Endodermal cell (in vitro differentiated cells): Measurements from ENCODE around the gene KTN1. TPM values are rescaled to one million over a fixed set of nuclear protein-coding genes. Genes with fewer than 3 reads are reported as not detected.
A peak's percentile ranks its signal among the peaks of the same experiment; 100 is the strongest.

Experiments
- DNase-seq: peaks from one replicate; pipeline ENCODE4 v3.0.0-alpha.2; 2017
- H3K27ac ChIP-seq: 2 replicates; pipeline ENCODE4 v1.5.1; 2013; ENCODE audit warnings: mild to moderate bottlenecking, low read depth, low read length, moderate library complexity
- H3K27me3 ChIP-seq: 2 replicates; pipeline ENCODE4 v1.6.1; 2013; ENCODE audit warnings: mild to moderate bottlenecking, low read length, moderate library complexity; ENCODE audit not compliant: insufficient read depth, control insufficient read depth, poor library complexity, severe bottlenecking
- H3K36me3 ChIP-seq: 2 replicates; pipeline ENCODE4 v1.7.0; 2013; ENCODE audit warnings: mild to moderate bottlenecking, low read length, moderate library complexity; ENCODE audit not compliant: control insufficient read depth, insufficient read depth
- H3K4me1 ChIP-seq: one replicate; pipeline ENCODE4 v1.7.0; 2013; ENCODE audit warnings: low read length; ENCODE audit not compliant: control insufficient read depth, insufficient read depth
- H3K4me3 ChIP-seq: 2 replicates; pipeline ENCODE4 v1.5.1; 2013; ENCODE audit warnings: mild to moderate bottlenecking, low read length, moderate library complexity
- H3K9ac ChIP-seq: 2 replicates; pipeline ENCODE4 v1.6.1; 2013; ENCODE audit warnings: mild to moderate bottlenecking, low read length, moderate library complexity; ENCODE audit not compliant: poor library complexity, severe bottlenecking; ENCODE audit errors: extremely low read depth
- H3K9me3 ChIP-seq: 2 replicates; pipeline ENCODE4 v1.6.1; 2013; ENCODE audit warnings: mild to moderate bottlenecking, low read length, moderate library complexity; ENCODE audit not compliant: control insufficient read depth
- H3K27ac Mint-ChIP-seq: 2 replicates; pipeline ENCODE4 v1.8.0; 2020; ENCODE audit warnings: mixed read lengths
- H3K27me3 Mint-ChIP-seq: 2 replicates; pipeline ENCODE4 v1.8.0; 2021; ENCODE audit warnings: mild to moderate bottlenecking, mixed read lengths; ENCODE audit not compliant: insufficient read depth
- H3K36me3 Mint-ChIP-seq: 2 replicates; pipeline ENCODE4 v1.8.0; 2020; ENCODE audit warnings: low read depth, mixed read lengths
- H3K4me1 Mint-ChIP-seq: 2 replicates; pipeline ENCODE4 v1.8.0; 2020; ENCODE audit warnings: mixed read lengths
- H3K4me3 Mint-ChIP-seq: 2 replicates; pipeline ENCODE4 v1.8.0; 2020; ENCODE audit warnings: mild to moderate bottlenecking, moderate library complexity, mixed read lengths
- H3K9me3 Mint-ChIP-seq: 2 replicates; pipeline ENCODE4 v1.8.0; 2020; ENCODE audit warnings: mild to moderate bottlenecking, mixed read lengths
- CTCF ChIP-seq: fragments of 200-600 bp; sonication (generic); conservative IDR thresholded peaks from 2 replicates; pipeline ENCODE4 v1.5.0; 2021; ENCODE audit warnings: antibody characterized with exemption, mild to moderate bottlenecking
- WGBS, 2 experiments: methylation state at CpG; one replicate each; pipeline versions ENCODE4 v1.1.5 to v1.1.7; 2013; ENCODE audit warnings: missing lambda C conversion rate in 2 of 2, mixed read lengths in 1 of 2; ENCODE audit not compliant: insufficient coverage in 1 of 2, insufficient read length in 1 of 2; 5-methylcytosine and 5-hydroxymethylcytosine counted together
- total RNA-seq, 2 donors: library from RNA; stranded (reverse); fragmentation: NEBNext Ultra II Directional in 1 of 2; extraction: Animal tissue kit (Norgen Biotek cat#: 25700) in 1 of 2; gene quantifications; 2 replicates in 1 of 2; 3 replicates in 1 of 2; pipeline ENCODE4 v1.2.1, GENCODE V29; 2021

The KTN1 gene
- total RNA-seq, 2 donors from 2014 or later: 215 to 239 TPM

- no peaks in the 10 kb centered on the region for H3K27me3 ChIP-seq
- no peak overlapping the region for H3K27ac ChIP-seq
- no peak for DNase-seq
- no peak overlapping the region for H3K4me3 ChIP-seq
- Mint-ChIP-seq H3K27me3 (no peaks in the 10 kb centered on the region), H3K27ac (peak overlapping the region; percentile 19), H3K4me3 (no peak overlapping the region), H3K36me3 (peaks cover 51% of the 10 kb centered on the region), H3K4me1 (peaks cover 40% of the 10 kb centered on the region), H3K9me3 (no peaks in the 10 kb centered on the region)
- no peak for TF ChIP-seq CTCF
- H3K9me3 ChIP-seq: no peaks in the 10 kb centered on the region
- H3K4me1 ChIP-seq: peaks cover 4% of the 10 kb centered on the region
- no peak overlapping the region for H3K9ac ChIP-seq
- peaks cover 49% of the 10 kb centered on the region for H3K36me3 ChIP-seq
Measured at GRCh38 chr14:55611859-55612258, 31.9 kb downstream of the KTN1 start.

GRCh38 chr14:55614304-55614703 lies 34.3 kb downstream of the KTN1 start:
- Histone ChIP-seq H3K27me3 (no peaks in the 10 kb centered on the region), H3K27ac (no peak overlapping the region), H3K4me1 (no peaks in the 10 kb centered on the region), H3K9ac (no peak overlapping the region), H3K9me3 (peaks cover 22% of the 10 kb centered on the region), H3K36me3 (peaks cover 74% of the 10 kb centered on the region), H3K4me3 (no peak overlapping the region)
- Mint-ChIP-seq H3K27me3 (no peaks in the 10 kb centered on the region), H3K4me3 (no peak overlapping the region), H3K36me3 (peaks cover 72% of the 10 kb centered on the region), H3K4me1 (peaks cover 25% of the 10 kb centered on the region), H3K27ac (peak overlapping the region; percentile 3), H3K9me3 (peaks cover 15% of the 10 kb centered on the region)
- no peak for DNase-seq
- no peak for TF ChIP-seq CTCF
- WGBS, 2 experiments: 93 to 100% methylated on average over 2 of the region's 2 CpGs

GRCh38 chr14:55620277-55620676 lies 40.3 kb downstream of the KTN1 start:
- peaks cover 77% of the 10 kb centered on the region for H3K36me3 ChIP-seq
- no peak for DNase-seq
- H3K9me3 Mint-ChIP-seq: peaks cover 35% of the 10 kb centered on the region

More at GRCh38 chr14:55620277-55620676, 40.3 kb downstream of the KTN1 start:
- Mint-ChIP-seq H3K4me1 (peaks cover 17% of the 10 kb centered on the region), H3K27ac (no peak overlapping the region), H3K4me3 (no peak overlapping the region), H3K27me3 (no peaks in the 10 kb centered on the region), H3K36me3 (peaks cover 87% of the 10 kb centered on the region)
- Histone ChIP-seq H3K9me3 (peaks cover 41% of the 10 kb centered on the region), H3K27ac (no peak overlapping the region), H3K4me1 (peaks cover 3% of the 10 kb centered on the region), H3K4me3 (no peak overlapping the region), H3K9ac (no peak overlapping the region), H3K27me3 (no peaks in the 10 kb centered on the region)
- 96 to 100% methylated on average over 1 of the region's 1 CpG for WGBS, 2 experiments
- no peak for TF ChIP-seq CTCF
